Thymus (tissue), 11 donors: Measurements from ENCODE around the gene SNX17. TPM values are rescaled to one million over a fixed set of nuclear protein-coding genes. Genes with fewer than 3 reads are reported as not detected.

Experiments
- DNase-seq, 9 donors: peaks; one replicate each; pipeline ENCODE4 v3.0.0-alpha.2; 2013; ENCODE audit warnings: low spot score in 9 of 9, low read depth in 6 of 9, missing footprints in 1 of 9
- H3K27ac ChIP-seq, 2 donors: one replicate each; pipeline ENCODE4 v1.5.1; 2013; ENCODE audit warnings: control low read depth in 1 of 2, low read depth in 1 of 2, low read length in 1 of 2, mild to moderate bottlenecking in 1 of 2, moderate library complexity in 1 of 2
- H3K27me3 ChIP-seq, 2 donors: one replicate each; pipeline ENCODE4 v1.5.1; 2013; ENCODE audit warnings: low read length in 1 of 2; ENCODE audit not compliant: control insufficient read depth in 2 of 2, insufficient read depth in 1 of 2
- H3K36me3 ChIP-seq, 2 donors: one replicate each; pipeline ENCODE4 v1.5.1; 2013; ENCODE audit warnings: low read length in 1 of 2, mild to moderate bottlenecking in 1 of 2, moderate library complexity in 1 of 2; ENCODE audit not compliant: control insufficient read depth in 2 of 2, insufficient read depth in 2 of 2
- H3K4me1 ChIP-seq, 2 donors: one replicate each; pipeline ENCODE4 v1.5.1; 2013; ENCODE audit warnings: low read length in 2 of 2; ENCODE audit not compliant: control insufficient read depth in 2 of 2, insufficient read depth in 2 of 2
- H3K4me3 ChIP-seq, 2 donors: one replicate each; pipeline ENCODE4 v1.5.1; 2013; ENCODE audit warnings: low read length in 2 of 2, control low read depth in 1 of 2, mild to moderate bottlenecking in 1 of 2
- H3K9me3 ChIP-seq, 2 donors: one replicate each; pipeline ENCODE4 v1.5.1; 2013; ENCODE audit warnings: low read length in 1 of 2, mild to moderate bottlenecking in 1 of 2; ENCODE audit not compliant: control insufficient read depth in 2 of 2, insufficient read depth in 1 of 2
- WGBS: extraction: QIAGEN DNeasy Blood & Tissue Kit; methylation state at CpG from one replicate; pipeline ENCODE4 v1.1.7; 2013; 5-methylcytosine and 5-hydroxymethylcytosine counted together
- polyA plus RNA-seq: library from polyadenylated mRNA; stranded (reverse); fragments of 200-250 nt; gene quantifications from one replicate; pipeline ENCODE4 v1.2.3, GENCODE V29; 2013
- total RNA-seq: library from RNA; stranded (reverse); fragments of 120-200 nt; gene quantifications from one replicate; pipeline ENCODE4 v1.2.4, GENCODE V29; 2013
- donor health status: healthy.

SNX17 gene
- total and polyA plus RNA-seq, 2 donors: 77.8 to 83.6 TPM

GRCh38 chr2:27380626-27381545, 10.5 kb downstream of the SNX17 start, which contains the start of gene ZNF513:
Gene ZNF513, minus strand, starts transcription at chr2:27380734. Its CDS starts 208 bp downstream, at chr2:27380526.
- peaks cover 52 to 71% of the 10 kb centered on the region in 2 donors for H3K36me3 ChIP-seq
- no peaks in the 10 kb centered on the region for H3K27me3 ChIP-seq
- peak; percentile 63 to 93 (median 80) for DNase-seq
- 27% methylated on average over 67 of the region's 67 CpGs for WGBS
- peaks cover 9 to 12% of the 10 kb centered on the region in 2 donors for H3K4me1 ChIP-seq
- peak within 1 kb of the TSS; percentile 54 to 80 for H3K4me3 ChIP-seq
- H3K9me3 ChIP-seq: no peaks in the 10 kb centered on the region
- peak within 1 kb of the TSS; percentile 66 to 75 for H3K27ac ChIP-seq

GRCh38 chr2:27381577-27382181, 11.3 kb downstream of the SNX17 start:
- no peak overlapping the region for H3K27ac ChIP-seq
- no peak overlapping the region for H3K4me3 ChIP-seq
- peaks cover 47 to 69% of the 10 kb centered on the region in 2 donors for H3K36me3 ChIP-seq
- H3K9me3 ChIP-seq: no peaks in the 10 kb centered on the region
- 97% methylated on average over 10 of the region's 10 CpGs for WGBS
- no peaks in the 10 kb centered on the region for H3K27me3 ChIP-seq
- peaks cover 9 to 12% of the 10 kb centered on the region in 2 donors for H3K4me1 ChIP-seq
- DNase-seq: no peak

- H3K4me1 ChIP-seq: no peaks in the 10 kb centered on the region
- H3K9me3 ChIP-seq: no peaks in the 10 kb centered on the region
- peaks cover 6 to 21% of the 10 kb centered on the region in 2 donors for H3K36me3 ChIP-seq
- no peaks in the 10 kb centered on the region for H3K27me3 ChIP-seq
- peak in 1 of 9 donors; percentile 57 for DNase-seq
- 88% methylated on average over 9 of the region's 9 CpGs for WGBS
- no peak overlapping the region for H3K4me3 ChIP-seq
- peak overlapping the region in 1 of 2 donors; percentile 18 for H3K27ac ChIP-seq
Measured at GRCh38 chr2:27390822-27391679, 20.6 kb downstream of the SNX17 start.

GRCh38 chr2:27393225-27393624, 22.8 kb downstream of the SNX17 start:
- Histone ChIP-seq H3K4me1 (no peaks in the 10 kb centered on the region), H3K27me3 (no peaks in the 10 kb centered on the region), H3K27ac (no peak overlapping the region), H3K36me3 (peaks cover 5 to 12% of the 10 kb centered on the region in 2 donors), H3K9me3 (no peaks in the 10 kb centered on the region), H3K4me3 (no peak overlapping the region)
- WGBS: 98% methylated on average over 33 of the region's 33 CpGs
- DNase-seq: no peak

- Histone ChIP-seq H3K4me1 (no peaks in the 10 kb centered on the region), H3K4me3 (no peak overlapping the region), H3K36me3 (peaks cover 4 to 10% of the 10 kb centered on the region in 2 donors), H3K27me3 (no peaks in the 10 kb centered on the region), H3K27ac (no peak overlapping the region), H3K9me3 (no peaks in the 10 kb centered on the region)
- 98% methylated on average over 5 of the region's 5 CpGs for WGBS
- DNase-seq: no peak
Measured at GRCh38 chr2:27398962-27399361, 28.5 kb downstream of the SNX17 start.

GRCh38 chr2:27400348-27401135, 30.1 kb downstream of the SNX17 start:
- Histone ChIP-seq H3K36me3 (peaks cover 7 to 15% of the 10 kb centered on the region in 2 donors), H3K9me3 (no peaks in the 10 kb centered on the region), H3K27me3 (no peaks in the 10 kb centered on the region), H3K4me1 (no peaks in the 10 kb centered on the region), H3K4me3 (no peak overlapping the region), H3K27ac (no peak overlapping the region)
- WGBS: 98% methylated on average over 2 of the region's 2 CpGs
- no peak for DNase-seq

GRCh38 chr2:27407798-27408491, 37.5 kb downstream of the SNX17 start:
- no peaks in the 10 kb centered on the region for H3K9me3 ChIP-seq
- H3K4me1 ChIP-seq: peaks cover 7 to 17% of the 10 kb centered on the region in 2 donors
- H3K27ac ChIP-seq: no peak overlapping the region
- WGBS: 63% methylated on average over 16 of the region's 16 CpGs
- peaks cover 4 to 15% of the 10 kb centered on the region in 2 donors for H3K36me3 ChIP-seq
- no peaks in the 10 kb centered on the region for H3K27me3 ChIP-seq
- peak in 1 of 9 donors; percentile 9 for DNase-seq
- H3K4me3 ChIP-seq: peak overlapping the region; percentile 79 to 100
